ENCODE data around the gene COG5.
A peak's percentile ranks its signal among the peaks of the same experiment; 100 is the strongest.
"Not testable (repeated sequence)": the region's sequence is repeated elsewhere in the genome, so short reads cannot be mapped to it uniquely, and the experiment has no call there.

Gene COG5

GRCh38 chr7:107160389-107160788, 403.3 kb downstream of the COG5 start:
- POLR2A ChIA-PET (ENCODE audit: low non-redundant PET) = no interaction called here
- no peak for TF ChIP-seq CTCF (conservative IDR thresholded peaks at IDR 0.05; ENCODE audit: low read depth)
- CTCF ChIA-PET = no interaction called here
- H3K27ac ChIP-seq = no peak overlapping the region
- no peak for DNase-seq (ENCODE audit: low spot score)

- DNase-seq (ENCODE audit: low spot score) = no peak
- POLR2A ChIA-PET (ENCODE audit: low non-redundant PET) = no interaction called here
- CTCF ChIA-PET = interaction anchor here (0.7 kb wide), 1 partner anchor 36 kb away, joined by 3 read pairs; no protein-coding TSS in a partner anchor
These were observed 405.7 kb downstream of the COG5 start for GRCh38 chr7:107158028-107158427.

GRCh38 chr7:107157091-107157490, 406.6 kb downstream of the COG5 start:
- ChIA-PET CTCF (interaction anchor here (0.7 kb wide), 1 partner anchor 10 kb away, joined by 3 read pairs; no protein-coding TSS in a partner anchor), POLR2A (ENCODE audit: low non-redundant PET) (no interaction called here)
- no peak overlapping the region for H3K27ac ChIP-seq
- TF ChIP-seq CTCF (conservative IDR thresholded peaks at IDR 0.05; ENCODE audit: low read depth) = no peak
- DNase-seq (ENCODE audit: low spot score) = no peak

More at GRCh38 chr7:107158028-107158427, 405.7 kb downstream of the COG5 start:
- H3K27ac ChIP-seq = no peak overlapping the region
- no peak for TF ChIP-seq CTCF (conservative IDR thresholded peaks at IDR 0.05; ENCODE audit: low read depth)

DNA sequence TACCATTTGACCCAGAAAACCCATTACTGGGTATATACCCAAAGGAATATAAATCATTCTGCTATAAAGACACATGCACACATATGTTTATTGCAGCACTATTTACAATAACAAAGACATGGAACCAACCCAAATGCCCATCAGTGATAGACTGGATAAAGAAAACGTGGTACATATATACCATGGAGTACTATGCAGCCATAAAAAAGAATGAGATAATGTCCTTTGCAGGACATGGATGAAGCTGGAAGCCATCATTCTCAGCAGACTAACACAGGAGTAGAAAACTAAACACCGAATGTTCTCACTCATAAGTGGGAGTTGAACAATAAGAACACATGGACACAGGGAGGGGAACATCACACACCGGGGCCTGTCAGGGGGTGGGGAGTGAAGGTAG, 408.0 kb downstream of the COG5 start:
- DNase-seq (ENCODE audit: low spot score); POLR2A ChIA-PET (ENCODE audit: low non-redundant PET); H3K27ac ChIP-seq: not testable (repeated sequence)
- CTCF ChIA-PET = interaction anchor here (0.8 kb wide), 1 partner anchor 497 kb away, joined by 3 read pairs; no protein-coding TSS in a partner anchor

DNA sequence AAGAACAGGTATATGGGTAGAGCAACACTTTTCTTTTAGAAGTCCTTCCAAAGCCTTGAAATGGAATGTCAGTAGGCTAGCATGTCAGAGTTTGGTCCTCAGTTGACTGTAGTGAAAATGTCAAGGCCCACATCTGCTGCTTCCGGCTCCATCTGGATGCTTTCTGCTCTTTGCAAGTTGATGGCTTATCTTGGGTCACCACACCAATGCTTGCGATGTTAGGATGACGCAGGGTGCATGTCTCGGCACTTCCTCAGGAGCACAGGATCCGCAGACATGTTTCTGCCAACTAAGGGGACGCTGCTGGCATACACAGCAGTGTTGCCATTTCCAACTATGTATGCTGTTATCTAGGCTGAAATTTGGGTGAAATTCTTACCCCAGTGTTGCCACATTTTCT, 408.9 kb downstream of the COG5 start:
- CTCF ChIA-PET = no interaction called here
- POLR2A ChIA-PET (ENCODE audit: low non-redundant PET) = no interaction called here
- no peak overlapping the region for H3K27ac ChIP-seq
- no peak for TF ChIP-seq CTCF (conservative IDR thresholded peaks at IDR 0.05; ENCODE audit: low read depth)
- no peak for DNase-seq (ENCODE audit: low spot score)

DNA sequence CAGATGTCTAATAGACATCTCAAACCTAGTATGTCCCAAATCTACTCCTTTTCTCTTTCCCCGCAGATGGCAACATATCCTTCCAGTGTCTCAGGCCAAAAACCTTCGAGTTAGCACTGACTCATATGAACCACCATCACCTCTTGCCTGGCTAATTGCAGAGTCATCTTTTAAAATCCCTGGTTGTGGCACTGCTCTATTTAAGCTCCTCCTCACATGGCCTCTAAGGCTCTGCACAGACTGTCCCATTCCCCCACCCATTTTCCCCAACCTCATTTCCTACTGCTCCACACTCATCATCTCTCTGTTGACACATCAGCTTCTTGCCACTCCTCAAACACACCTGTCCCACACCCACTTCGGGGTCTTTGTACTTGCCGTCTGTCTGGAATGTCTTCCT, 411.7 kb downstream of the COG5 start:
- POLR2A ChIA-PET (ENCODE audit: low non-redundant PET) = no interaction called here
- CTCF ChIA-PET = interaction anchor here (0.6 kb wide), 1 partner anchor 358 kb away, joined by 3 read pairs; no protein-coding TSS in a partner anchor
- H3K27ac ChIP-seq = no peak overlapping the region
- peak; percentile 17 for DNase-seq (ENCODE audit: low spot score)
- TF ChIP-seq CTCF (conservative IDR thresholded peaks at IDR 0.05; ENCODE audit: low read depth) = no peak
